ENCODE results near the gene PIP4K2B.
"Not testable (repeated sequence)": the region's sequence is repeated elsewhere in the genome, so short reads cannot be mapped to it uniquely, and the experiment has no call there.

The PIP4K2B gene

GRCh38 chr17:38794221-38794620 is 5.1 kb downstream of the PIP4K2B start:
- no peak for DNase-seq (ENCODE audit: low read depth)
- TF ChIP-seq CTCF (IDR thresholded peaks at IDR 0.05; ENCODE audit: insufficient read depth, low read depth, low read length, missing control alignments) = no peak
- no peak overlapping the region for H3K4me3 ChIP-seq (ENCODE audit: low read length)

GRCh38 chr17:38791162-38791561 is 8.2 kb downstream of the PIP4K2B start:
- no peak overlapping the region for H3K4me3 ChIP-seq (ENCODE audit: low read length)
- DNase-seq (ENCODE audit: low read depth) = no peak
- TF ChIP-seq CTCF (IDR thresholded peaks at IDR 0.05; ENCODE audit: insufficient read depth, low read depth, low read length, missing control alignments) = no peak

- H3K4me3 ChIP-seq (ENCODE audit: low read length) = not testable (repeated sequence)
Observed at GRCh38 chr17:38790148-38790707, 9.1 kb downstream of the PIP4K2B start.

GRCh38 chr17:38789185-38789584 is 10.2 kb downstream of the PIP4K2B start:
- no peak overlapping the region for H3K4me3 ChIP-seq (ENCODE audit: low read length)
- DNase-seq (ENCODE audit: low read depth) = no peak
- no peak for TF ChIP-seq CTCF (IDR thresholded peaks at IDR 0.05; ENCODE audit: insufficient read depth, low read depth, low read length, missing control alignments)

More at GRCh38 chr17:38790148-38790707, 9.1 kb downstream of the PIP4K2B start:
- not testable (repeated sequence) for DNase-seq (ENCODE audit: low read depth)

- DNase-seq (ENCODE audit: low read depth); H3K4me3 ChIP-seq (ENCODE audit: low read length): not testable (repeated sequence)
Observed at GRCh38 chr17:38787999-38788398, 11.4 kb downstream of the PIP4K2B start.

- peak; percentile 50 for DNase-seq (ENCODE audit: low read depth)
- no peak for TF ChIP-seq CTCF (IDR thresholded peaks at IDR 0.05; ENCODE audit: insufficient read depth, low read depth, low read length, missing control alignments)
- no peak overlapping the region for H3K4me3 ChIP-seq (ENCODE audit: low read length)
Observed at GRCh38 chr17:38786372-38786771, 13.0 kb downstream of the PIP4K2B start.

GRCh38 chr17:38783227-38783626 is 16.1 kb downstream of the PIP4K2B start:
- no peak for TF ChIP-seq CTCF (IDR thresholded peaks at IDR 0.05; ENCODE audit: insufficient read depth, low read depth, low read length, missing control alignments)
- DNase-seq (ENCODE audit: low read depth) = no peak
- no peak overlapping the region for H3K4me3 ChIP-seq (ENCODE audit: low read length)

- TF ChIP-seq CTCF (IDR thresholded peaks at IDR 0.05; ENCODE audit: insufficient read depth, low read depth, low read length, missing control alignments) = no peak
- H3K4me3 ChIP-seq (ENCODE audit: low read length) = no peak overlapping the region
- DNase-seq (ENCODE audit: low read depth) = no peak
Observed at GRCh38 chr17:38779965-38780752, 19.2 kb downstream of the PIP4K2B start.
